Mesendoderm (in vitro differentiated cells): ENCODE measurements around the gene PAGR1. TPM values are rescaled to one million over a fixed set of nuclear protein-coding genes. Genes with fewer than 3 reads are reported as not detected.

Experiments
- DNase-seq: peaks from one replicate; pipeline ENCODE4 v3.0.0; 2013
- H2AK5ac ChIP-seq: 2 replicates; pipeline ENCODE4 v1.6.1; 2013; ENCODE audit warnings: low read length, inconsistent platforms
- H2BK120ac ChIP-seq: 2 replicates; pipeline ENCODE4 v1.6.1; 2013; ENCODE audit warnings: low read depth, mild to moderate bottlenecking, low read length, moderate library complexity, mixed read lengths
- H2BK15ac ChIP-seq: replicated peaks from 2 replicates; pipeline ENCODE4 v1.6.1; 2013; ENCODE audit warnings: low read depth, mild to moderate bottlenecking, moderate library complexity
- H2BK5ac ChIP-seq: 2 replicates; pipeline ENCODE4 v1.6.1; 2013; ENCODE audit warnings: low read length, inconsistent platforms
- H3K18ac ChIP-seq: 2 replicates; pipeline ENCODE4 v1.6.1; 2013; ENCODE audit warnings: mild to moderate bottlenecking, low read length, mixed read lengths
- H3K23ac ChIP-seq: one replicate; pipeline ENCODE4 v1.6.1; 2013; ENCODE audit warnings: low read length
- H3K27ac ChIP-seq: 2 replicates; pipeline ENCODE4 v1.5.1; 2013; ENCODE audit warnings: low read depth, mild to moderate bottlenecking, inconsistent platforms, low read length, moderate library complexity
- H3K27me3 ChIP-seq: 2 replicates; pipeline ENCODE4 v1.6.1; 2013; ENCODE audit warnings: low read length, control low read depth, mild to moderate bottlenecking, inconsistent platforms; ENCODE audit not compliant: insufficient read depth, poor library complexity
- H3K36me3 ChIP-seq: 2 replicates; pipeline ENCODE4 v1.6.1; 2013; ENCODE audit warnings: low read length, inconsistent platforms; ENCODE audit not compliant: control insufficient read depth, insufficient read depth
- H3K4ac ChIP-seq: one replicate; pipeline ENCODE4 v1.6.1; 2013; ENCODE audit warnings: low read depth, mild to moderate bottlenecking, low read length, moderate library complexity
- H3K4me1 ChIP-seq: 2 replicates; pipeline ENCODE4 v1.6.1; 2013; ENCODE audit warnings: low read depth, low read length, inconsistent platforms; ENCODE audit not compliant: control insufficient read depth
- H3K4me2 ChIP-seq: 2 replicates; pipeline ENCODE4 v1.6.1; 2013; ENCODE audit warnings: low read length
- H3K4me3 ChIP-seq: 2 replicates; pipeline ENCODE4 v1.5.1; 2013; ENCODE audit warnings: mild to moderate bottlenecking, low read length
- H3K56ac ChIP-seq: one replicate; pipeline ENCODE4 v1.6.1; 2013; ENCODE audit warnings: low read length
- H3K79me1 ChIP-seq: 2 replicates; pipeline ENCODE4 v1.6.1; 2013; ENCODE audit warnings: low read length, inconsistent platforms
- H3K79me2 ChIP-seq: 2 replicates; pipeline ENCODE4 v1.6.1; 2013; ENCODE audit warnings: mild to moderate bottlenecking, low read length; ENCODE audit not compliant: control insufficient read depth, insufficient read depth
- H3K9ac ChIP-seq: 2 replicates; pipeline ENCODE4 v1.6.1; 2013; ENCODE audit warnings: low read length, inconsistent platforms
- H4K5ac ChIP-seq: one replicate; pipeline ENCODE4 v1.6.1; 2013; ENCODE audit warnings: low read length
- H4K8ac ChIP-seq: one replicate; pipeline ENCODE4 v1.6.1; 2013; ENCODE audit warnings: low read depth, mild to moderate bottlenecking, control low read depth, low read length, moderate library complexity
- WGBS: extraction: QIAGEN DNeasy Blood & Tissue Kit; methylation state at CpG from one replicate; pipeline ENCODE4 v1.1.7; 2013; ENCODE audit warnings: low lambda C conversion rate, missing lambda C conversion rate; ENCODE audit not compliant: insufficient coverage; ENCODE audit errors: extremely low coverage; 5-methylcytosine and 5-hydroxymethylcytosine counted together
- polyA plus RNA-seq, 2 experiments: library from polyadenylated mRNA; stranded (reverse); fragments of 200-250 nt; gene quantifications; one replicate each; pipeline ENCODE4 v1.2.3, GENCODE V29; 2013

The PAGR1 gene
- 59.4 TPM for polyA plus RNA-seq (2013, experiment 1 of 2)
- 59.3 TPM for polyA plus RNA-seq (2013, experiment 2 of 2)

GRCh38 chr16:29815793-29816693, at the start of gene PAGR1:
TSS of gene PAGR1 (plus strand) at chr16:29816152. CDS start at chr16:29816526, 374 bp downstream.
- H3K4ac ChIP-seq = peak within 1 kb of the TSS; percentile 88
- H3K79me1 ChIP-seq = peaks cover 5% of the 10 kb centered on the region
- peak within 1 kb of the TSS; percentile 82 for H4K8ac ChIP-seq
- H3K27ac ChIP-seq = peak within 1 kb of the TSS; percentile 76
- H2AK5ac ChIP-seq = peak within 1 kb of the TSS; percentile 28
- peak within 1 kb of the TSS; percentile 10 for H3K18ac ChIP-seq
- no CpG with 5 or more reads among the region's 70 CpGs for WGBS
- H4K5ac ChIP-seq = peak within 1 kb of the TSS; percentile 42
- H2BK5ac ChIP-seq = peak within 1 kb of the TSS; percentile 95
- H3K4me1 ChIP-seq = peaks cover 17% of the 10 kb centered on the region
- H2BK15ac ChIP-seq = no peak within 1 kb of the TSS
- H3K9ac ChIP-seq = peak within 1 kb of the TSS; percentile 99
- peaks cover 11% of the 10 kb centered on the region for H3K79me2 ChIP-seq
- H3K27me3 ChIP-seq = no peaks in the 10 kb centered on the region
- peak within 1 kb of the TSS; percentile 81 for H3K23ac ChIP-seq
- peak within 1 kb of the TSS; percentile 93 for H3K56ac ChIP-seq
- H3K4me2 ChIP-seq = peak within 1 kb of the TSS; percentile 88
- peak within 1 kb of the TSS; percentile 92 for H3K4me3 ChIP-seq
- peak; percentile 100 for DNase-seq
- peaks cover 2% of the 10 kb centered on the region for H3K36me3 ChIP-seq
- H2BK120ac ChIP-seq = no peak within 1 kb of the TSS

- WGBS = no CpG with 5 or more reads among the region's 3 CpGs
- Histone ChIP-seq H3K9ac (no peak overlapping the region), H3K18ac (no peak overlapping the region), H3K4me2 (no peak overlapping the region), H3K79me1 (no peaks in the 10 kb centered on the region), H2AK5ac (no peak overlapping the region), H3K27ac (no peak overlapping the region), H2BK5ac (no peak overlapping the region), H3K4me3 (no peak overlapping the region), H3K4ac (no peak overlapping the region), H2BK120ac (no peak overlapping the region), H4K5ac (no peak overlapping the region), H2BK15ac (no peak overlapping the region), H3K27me3 (no peaks in the 10 kb centered on the region), H3K36me3 (no peaks in the 10 kb centered on the region), H3K4me1 (no peaks in the 10 kb centered on the region), H4K8ac (no peak overlapping the region), H3K79me2 (no peaks in the 10 kb centered on the region), H3K56ac (no peak overlapping the region), H3K23ac (no peak overlapping the region)
- DNase-seq = no peak
Observed at GRCh38 chr16:29766571-29766970, 49.4 kb upstream of the PAGR1 start.

DNA sequence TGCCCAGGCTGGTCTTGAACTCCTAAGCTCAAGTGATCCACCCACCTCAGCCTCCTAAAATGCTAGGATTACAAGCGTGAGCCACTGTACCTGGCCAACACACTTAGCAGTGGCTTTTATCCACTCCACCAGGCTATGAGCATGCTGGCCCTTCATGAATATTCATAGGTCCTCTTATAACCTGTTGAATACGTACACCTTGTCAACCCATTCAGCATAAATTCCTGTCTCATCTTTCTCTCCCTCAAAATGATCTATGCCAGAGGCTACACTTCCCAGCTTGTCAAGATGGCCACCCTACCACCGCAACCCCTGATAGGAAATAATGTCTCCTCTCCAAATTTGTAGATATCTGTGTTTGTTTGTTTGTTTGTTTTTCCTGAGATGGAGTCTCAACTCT, 48.9 kb upstream of the PAGR1 start:
- no peak overlapping the region for H3K56ac ChIP-seq
- H3K23ac ChIP-seq = no peak overlapping the region
- no peak overlapping the region for H3K4ac ChIP-seq
- no peak overlapping the region for H3K27ac ChIP-seq
- H3K9ac ChIP-seq = no peak overlapping the region
- H3K4me2 ChIP-seq = no peak overlapping the region
- H4K5ac ChIP-seq = no peak overlapping the region
- no peaks in the 10 kb centered on the region for H3K79me1 ChIP-seq
- no peak overlapping the region for H3K4me3 ChIP-seq
- no peak overlapping the region for H2BK120ac ChIP-seq
- no peak overlapping the region for H2BK15ac ChIP-seq
- no peaks in the 10 kb centered on the region for H3K27me3 ChIP-seq
- no peaks in the 10 kb centered on the region for H3K36me3 ChIP-seq
- no CpG with 5 or more reads among the region's 3 CpGs for WGBS
- no peak overlapping the region for H4K8ac ChIP-seq
- H3K4me1 ChIP-seq = no peaks in the 10 kb centered on the region
- no peak overlapping the region for H2AK5ac ChIP-seq
- no peaks in the 10 kb centered on the region for H3K79me2 ChIP-seq
- H3K18ac ChIP-seq = no peak overlapping the region
- DNase-seq = no peak
- H2BK5ac ChIP-seq = no peak overlapping the region

- Histone ChIP-seq H2BK15ac (no peak overlapping the region), H3K27ac (no peak overlapping the region), H3K79me1 (no peaks in the 10 kb centered on the region), H2BK5ac (no peak overlapping the region), H3K23ac (no peak overlapping the region), H3K56ac (no peak overlapping the region), H4K5ac (no peak overlapping the region), H4K8ac (no peak overlapping the region), H3K79me2 (no peaks in the 10 kb centered on the region), H3K4me1 (no peaks in the 10 kb centered on the region), H3K4me2 (no peak overlapping the region), H3K4me3 (no peak overlapping the region), H3K27me3 (no peaks in the 10 kb centered on the region), H3K9ac (no peak overlapping the region), H3K18ac (no peak overlapping the region), H3K36me3 (no peaks in the 10 kb centered on the region), H3K4ac (no peak overlapping the region), H2BK120ac (no peak overlapping the region), H2AK5ac (no peak overlapping the region)
- WGBS = no CpG with 5 or more reads among the region's 2 CpGs
- DNase-seq = no peak
Observed at GRCh38 chr16:29769507-29769906, 46.4 kb upstream of the PAGR1 start.

DNA sequence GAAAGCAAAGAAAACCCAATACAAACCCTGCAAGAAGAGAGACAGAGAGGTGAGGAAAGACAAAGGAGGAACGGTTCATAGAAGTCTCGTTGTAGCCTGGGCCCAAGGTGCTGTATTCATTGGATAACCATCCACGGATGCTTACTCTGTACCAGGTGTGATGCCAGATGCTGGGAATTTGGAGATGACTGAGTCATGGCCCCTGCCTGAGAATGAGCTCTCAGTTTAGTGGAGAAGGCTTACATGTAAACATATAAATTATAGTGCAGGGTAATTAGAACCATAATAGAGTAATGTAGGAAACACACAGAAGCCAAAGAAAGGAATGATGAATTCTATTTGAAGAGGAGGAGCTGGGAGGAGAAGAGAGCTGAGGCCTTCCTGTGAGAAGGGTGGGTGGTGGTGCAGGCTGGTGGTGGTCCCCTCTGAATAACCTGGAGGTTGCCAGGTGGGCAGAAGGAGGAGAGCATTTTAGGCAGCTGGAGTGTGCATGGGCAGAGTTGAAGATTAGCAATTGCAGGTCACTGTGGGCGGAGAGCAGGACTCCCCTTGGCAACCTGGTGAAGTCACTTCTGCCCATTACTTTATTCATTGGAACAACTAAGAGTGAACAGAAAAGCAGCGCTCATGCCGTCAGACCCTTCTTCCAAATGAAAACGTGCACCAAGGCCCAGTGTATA, 45.6 kb upstream of the PAGR1 start:
- no peak overlapping the region for H2BK5ac ChIP-seq
- no peaks in the 10 kb centered on the region for H3K27me3 ChIP-seq
- no peak overlapping the region for H3K18ac ChIP-seq
- no peak overlapping the region for H2BK15ac ChIP-seq
- no peak overlapping the region for H3K4me3 ChIP-seq
- no peaks in the 10 kb centered on the region for H3K79me2 ChIP-seq
- no peak overlapping the region for H4K5ac ChIP-seq
- H3K56ac ChIP-seq = no peak overlapping the region
- no peak overlapping the region for H2BK120ac ChIP-seq
- H3K23ac ChIP-seq = no peak overlapping the region
- no peaks in the 10 kb centered on the region for H3K36me3 ChIP-seq
- no peak overlapping the region for H3K27ac ChIP-seq
- H3K4me2 ChIP-seq = no peak overlapping the region
- H3K4ac ChIP-seq = no peak overlapping the region
- no peak overlapping the region for H2AK5ac ChIP-seq
- H3K4me1 ChIP-seq = no peaks in the 10 kb centered on the region
- WGBS = no CpG with 5 or more reads among the region's 7 CpGs
- no peak overlapping the region for H3K9ac ChIP-seq
- H4K8ac ChIP-seq = no peak overlapping the region
- no peaks in the 10 kb centered on the region for H3K79me1 ChIP-seq
- no peak for DNase-seq
